Measurements from ENCODE around the gene PTPRC.

Gene PTPRC

GRCh38 chr1:198607714-198608113 is 31.1 kb upstream of the PTPRC start:
- DNase-seq (ENCODE audit: low read depth): no peak
- TF ChIP-seq CTCF (IDR thresholded peaks at IDR 0.05; ENCODE audit: insufficient read depth, low read depth, low read length, missing control alignments): no peak

GRCh38 chr1:198610362-198610761 is 28.5 kb upstream of the PTPRC start:
- H3K4me3 ChIP-seq (ENCODE audit: low read depth, low read length): no peak overlapping the region
- no peak for DNase-seq (ENCODE audit: low read depth)
- TF ChIP-seq CTCF (IDR thresholded peaks at IDR 0.05; ENCODE audit: insufficient read depth, low read depth, low read length, missing control alignments): no peak

More at GRCh38 chr1:198607714-198608113, 31.1 kb upstream of the PTPRC start:
- no peak overlapping the region for H3K4me3 ChIP-seq (ENCODE audit: low read depth, low read length)

GRCh38 chr1:198611219-198611618 is 27.6 kb upstream of the PTPRC start:
- TF ChIP-seq CTCF (IDR thresholded peaks at IDR 0.05; ENCODE audit: insufficient read depth, low read depth, low read length, missing control alignments): no peak
- H3K4me3 ChIP-seq (ENCODE audit: low read depth, low read length): no peak overlapping the region
- no peak for DNase-seq (ENCODE audit: low read depth)

GRCh38 chr1:198612471-198613260 is 26.2 kb upstream of the PTPRC start:
- TF ChIP-seq CTCF (IDR thresholded peaks at IDR 0.05; ENCODE audit: insufficient read depth, low read depth, low read length, missing control alignments): no peak
- no peak overlapping the region for H3K4me3 ChIP-seq (ENCODE audit: low read depth, low read length)
- no peak for DNase-seq (ENCODE audit: low read depth)

GRCh38 chr1:198617406-198617805 is 21.4 kb upstream of the PTPRC start:
- no peak for DNase-seq (ENCODE audit: low read depth)
- H3K4me3 ChIP-seq (ENCODE audit: low read depth, low read length): no peak overlapping the region
- TF ChIP-seq CTCF (IDR thresholded peaks at IDR 0.05; ENCODE audit: insufficient read depth, low read depth, low read length, missing control alignments): no peak

- peak; percentile 35 for DNase-seq (ENCODE audit: low read depth)
- no peak for TF ChIP-seq CTCF (IDR thresholded peaks at IDR 0.05; ENCODE audit: insufficient read depth, low read depth, low read length, missing control alignments)
- no peak overlapping the region for H3K4me3 ChIP-seq (ENCODE audit: low read depth, low read length)
These were observed 19.3 kb upstream of the PTPRC start for GRCh38 chr1:198619375-198620140.
